Ovary (tissue), 3 donors: ENCODE measurements around the gene KCNAB2.

Experiments
- POLR2A ChIP-seq: fragments of 450-650 bp; IDR thresholded peaks from one replicate; pipeline ENCODE4 v1.6.1; 2017; ENCODE audit warnings: antibody characterized with exemption, mild to moderate bottlenecking, moderate library complexity
- TF ChIP-seq, protein P1 (sequence below), 3 donors: fragments of 450-650 bp in 2 of 3; fragments of 200-600 bp in 1 of 3; IDR thresholded peaks; one replicate each; pipeline versions ENCODE4 v1.5.1 to v1.8.0; 2016 to 2022; ENCODE audit warnings: antibody characterized with exemption in 3 of 3, mild to moderate bottlenecking in 1 of 3
- donor health status: DM: no; HTN: no; CAD: no.

DNA sequence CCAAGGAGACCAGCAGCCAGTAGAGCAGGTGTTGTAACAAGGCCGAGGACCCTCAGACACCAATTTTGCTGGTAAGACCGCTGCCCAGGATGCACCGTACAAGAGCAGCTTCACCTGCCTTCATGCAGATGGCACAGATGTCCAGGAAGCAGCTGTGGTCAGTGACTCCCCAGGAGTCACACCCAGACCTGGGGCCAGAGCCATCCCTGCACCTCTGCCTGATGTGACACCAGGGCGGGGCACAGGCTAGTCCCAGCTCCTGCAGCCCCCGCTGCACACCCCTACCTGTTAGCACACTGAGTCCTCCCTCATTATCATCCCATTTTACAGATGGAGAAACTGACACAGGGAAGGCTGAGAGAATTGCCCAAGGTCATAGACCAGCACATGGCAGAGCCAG is 16.3 kb upstream of the KCNAB2 start:
- TF ChIP-seq, protein P1, sequence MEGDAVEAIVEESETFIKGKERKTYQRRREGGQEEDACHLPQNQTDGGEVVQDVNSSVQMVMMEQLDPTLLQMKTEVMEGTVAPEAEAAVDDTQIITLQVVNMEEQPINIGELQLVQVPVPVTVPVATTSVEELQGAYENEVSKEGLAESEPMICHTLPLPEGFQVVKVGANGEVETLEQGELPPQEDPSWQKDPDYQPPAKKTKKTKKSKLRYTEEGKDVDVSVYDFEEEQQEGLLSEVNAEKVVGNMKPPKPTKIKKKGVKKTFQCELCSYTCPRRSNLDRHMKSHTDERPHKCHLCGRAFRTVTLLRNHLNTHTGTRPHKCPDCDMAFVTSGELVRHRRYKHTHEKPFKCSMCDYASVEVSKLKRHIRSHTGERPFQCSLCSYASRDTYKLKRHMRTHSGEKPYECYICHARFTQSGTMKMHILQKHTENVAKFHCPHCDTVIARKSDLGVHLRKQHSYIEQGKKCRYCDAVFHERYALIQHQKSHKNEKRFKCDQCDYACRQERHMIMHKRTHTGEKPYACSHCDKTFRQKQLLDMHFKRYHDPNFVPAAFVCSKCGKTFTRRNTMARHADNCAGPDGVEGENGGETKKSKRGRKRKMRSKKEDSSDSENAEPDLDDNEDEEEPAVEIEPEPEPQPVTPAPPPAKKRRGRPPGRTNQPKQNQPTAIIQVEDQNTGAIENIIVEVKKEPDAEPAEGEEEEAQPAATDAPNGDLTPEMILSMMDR (IDR thresholded peaks at IDR 0.05): no peak
- no peak for TF ChIP-seq POLR2A
